Ramos (cell line): ENCODE measurements around the gene INSYN2B.

Experiments
- in situ Hi-C: fragments of 300-500 bp; cut with MboI; formaldehyde crosslinking; loops from one replicate; pipeline ENCODE4 v1.14.3; 2022; ENCODE audit warnings: low sequenced_read_pairs; ENCODE audit not compliant: unreplicated experiment

The INSYN2B gene

DNA sequence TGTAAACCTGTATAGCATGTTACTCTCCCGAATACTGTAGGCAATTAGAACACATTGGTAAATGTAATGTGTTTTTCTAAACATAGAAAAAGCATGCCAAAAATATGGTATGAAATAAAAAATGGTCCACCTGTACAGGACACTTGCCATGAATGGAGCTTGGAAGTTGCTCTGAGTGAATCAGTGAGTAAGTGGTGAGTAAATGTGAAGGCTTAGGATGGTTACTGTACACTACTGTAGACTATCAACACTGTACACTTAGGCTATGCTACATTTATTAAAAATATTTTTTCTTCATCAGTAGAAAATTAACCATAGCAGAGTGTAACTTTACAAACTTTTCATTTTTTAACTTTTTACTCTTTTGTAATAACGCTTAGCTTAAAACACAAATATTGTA, 41.9 kb downstream of the INSYN2B start:
- in situ Hi-C loops, result no loop called here

DNA sequence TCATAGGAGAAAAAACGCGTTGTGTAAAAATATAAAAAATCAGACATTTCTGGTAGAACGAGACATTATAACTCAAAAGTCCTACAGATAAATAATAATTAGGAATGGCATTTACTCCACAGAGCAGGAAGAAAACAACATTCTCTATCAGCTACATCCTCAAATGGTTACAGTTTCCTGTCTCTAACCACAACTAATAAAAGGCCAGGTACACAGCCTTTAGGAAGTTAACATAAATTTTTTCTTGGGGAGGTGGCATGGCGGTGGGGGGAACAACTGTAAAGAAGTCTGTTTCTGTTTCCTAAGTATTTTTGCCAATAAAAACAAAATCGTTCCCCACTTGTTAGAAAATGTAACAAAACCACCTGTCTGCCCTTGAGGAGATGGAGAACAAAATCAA, 44.5 kb downstream of the INSYN2B start:
- in situ Hi-C loops, result no loop called here

DNA sequence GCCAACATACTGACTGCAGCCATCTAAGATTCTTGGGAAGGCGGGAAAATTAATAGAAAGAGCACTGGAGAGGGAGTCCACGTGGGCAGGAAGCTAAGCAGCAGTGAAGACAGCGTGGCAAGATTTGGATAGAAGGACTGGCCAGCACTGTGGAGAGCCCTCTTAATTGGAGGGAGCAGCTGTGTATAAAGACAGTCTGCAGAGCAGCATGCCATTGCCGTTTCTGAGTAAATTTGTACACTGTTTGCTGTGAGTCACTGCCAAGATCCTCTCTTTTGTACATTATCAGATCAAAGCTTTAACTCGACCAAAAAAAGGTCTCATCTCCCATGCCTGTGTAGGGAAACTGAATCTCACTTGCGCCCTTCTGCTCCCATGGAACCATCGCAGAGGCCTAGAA, 45.3 kb downstream of the INSYN2B start:
- in situ Hi-C loops, result no loop called here

GRCh38 chr5:169933616-169934015, 46.7 kb downstream of the INSYN2B start:
- in situ Hi-C loops, result no loop called here

- in situ Hi-C loops, result no loop called here
Observed at GRCh38 chr5:169933127-169933526, 47.2 kb downstream of the INSYN2B start.

- in situ Hi-C loops, result no loop called here
Observed at GRCh38 chr5:169923988-169924387, 56.3 kb downstream of the INSYN2B start.

- in situ Hi-C loops, result no loop called here
Observed at GRCh38 chr5:169922474-169922873, 57.8 kb downstream of the INSYN2B start.

GRCh38 chr5:169921949-169922348, 58.3 kb downstream of the INSYN2B start:
- in situ Hi-C loops, result no loop called here

DNA sequence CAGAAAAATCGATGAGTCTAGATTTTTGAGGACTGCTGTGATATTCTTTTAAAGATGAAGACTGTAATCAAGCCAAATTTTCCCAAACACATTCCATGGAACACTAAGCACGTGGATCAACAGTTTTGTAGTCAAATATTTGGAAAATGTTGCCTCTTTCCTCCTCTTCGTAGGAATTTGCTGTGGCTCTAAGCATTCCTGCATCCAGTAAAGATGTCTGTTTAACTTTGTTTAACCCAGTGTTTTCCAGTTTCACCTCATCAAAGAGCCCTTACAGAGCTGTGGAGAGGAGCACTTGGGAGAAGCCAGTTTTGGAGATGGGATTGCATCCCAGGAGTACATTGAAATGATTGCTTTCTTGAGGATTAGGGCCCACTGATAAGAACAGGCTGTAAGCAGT, 58.9 kb downstream of the INSYN2B start:
- in situ Hi-C loops, result no loop called here

DNA sequence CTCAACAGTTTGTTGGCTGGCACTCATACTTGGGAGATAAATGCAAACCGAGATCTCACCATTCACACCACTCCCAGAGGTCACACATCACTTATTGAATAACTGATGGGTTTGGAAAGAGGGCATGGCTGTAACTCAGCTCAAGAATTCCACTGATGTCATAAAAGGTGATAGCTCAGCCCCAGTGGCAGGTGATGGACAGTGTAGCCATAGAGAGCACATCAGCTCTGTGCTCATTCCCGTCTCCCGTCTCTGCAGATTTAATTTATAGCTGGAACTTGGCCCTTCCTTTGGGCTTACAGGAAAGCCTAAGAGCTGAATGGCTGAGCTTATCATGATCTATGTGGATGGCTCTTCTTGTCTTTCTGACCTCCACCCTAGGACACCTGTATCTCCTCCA, 59.8 kb downstream of the INSYN2B start:
- in situ Hi-C loops, result no loop called here

DNA sequence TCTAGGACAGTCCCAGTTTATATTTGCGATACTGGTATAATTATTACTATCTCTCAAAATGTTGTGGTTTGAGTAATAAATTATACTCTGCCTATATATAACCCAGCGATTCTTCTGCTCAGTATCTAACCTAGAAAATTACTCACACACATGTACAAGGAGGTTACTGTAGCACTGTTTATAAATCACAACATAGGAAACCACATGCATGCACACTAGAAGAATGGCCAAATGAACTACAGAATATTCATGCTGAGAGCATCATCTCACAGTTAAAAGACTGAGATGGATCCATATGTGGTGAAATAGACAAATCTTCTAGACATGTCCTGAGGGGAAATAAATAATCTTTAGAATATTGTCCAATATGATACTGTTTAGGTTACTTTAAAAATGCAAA, 62.1 kb downstream of the INSYN2B start:
- in situ Hi-C loops, result no loop called here

GRCh38 chr5:169917500-169917899, 62.8 kb downstream of the INSYN2B start:
- in situ Hi-C loops, result no loop called here

- in situ Hi-C loops, result no loop called here
Observed at GRCh38 chr5:169914766-169915165, 65.5 kb downstream of the INSYN2B start.

DNA sequence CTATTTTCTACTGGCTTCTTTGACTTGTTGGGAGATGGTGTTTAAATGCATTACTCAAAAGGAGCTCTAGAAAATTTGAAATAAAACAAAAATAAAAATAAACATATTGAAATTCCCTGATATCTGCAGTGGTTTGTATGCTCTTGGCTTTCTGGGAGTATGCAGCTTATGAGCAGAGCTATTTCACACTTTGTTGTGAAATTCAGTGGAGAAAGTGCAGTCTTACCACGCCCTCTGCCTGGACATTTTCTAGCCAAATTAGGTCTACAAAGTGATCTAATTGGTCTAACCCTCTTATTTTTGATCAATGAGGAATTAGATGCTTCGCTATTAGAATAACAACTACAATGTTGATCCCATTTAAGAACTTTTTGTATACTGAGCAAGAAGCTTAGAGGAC, 66.8 kb downstream of the INSYN2B start:
- in situ Hi-C loops, result no loop called here

GRCh38 chr5:169911448-169912212, 68.7 kb downstream of the INSYN2B start:
- in situ Hi-C loops, result no loop called here

GRCh38 chr5:169910393-169910792, 69.9 kb downstream of the INSYN2B start:
- in situ Hi-C loops, result no loop called here

GRCh38 chr5:169909945-169910344, 70.3 kb downstream of the INSYN2B start:
- in situ Hi-C loops, result no loop called here

DNA sequence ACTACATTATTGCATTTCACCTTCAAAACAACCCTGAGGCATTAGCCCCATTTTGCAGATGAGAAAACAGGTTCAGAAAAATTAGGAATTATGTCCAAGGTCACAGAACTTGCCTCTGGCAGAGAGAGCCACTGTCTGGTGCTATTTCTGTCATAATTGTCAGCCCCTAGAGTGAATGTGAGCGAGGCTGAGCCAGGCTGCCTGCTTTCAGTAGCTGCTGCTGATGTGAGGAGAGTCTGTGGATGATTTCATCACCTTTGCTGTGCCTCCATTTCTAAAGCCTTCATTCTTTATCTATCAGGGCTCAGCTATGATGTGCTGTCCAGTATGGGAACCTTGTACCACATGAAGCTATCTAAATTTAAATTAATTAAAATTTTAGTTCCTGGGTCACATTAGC, 71.4 kb downstream of the INSYN2B start:
- in situ Hi-C loops, result no loop called here

- in situ Hi-C loops, result no loop called here
Observed at GRCh38 chr5:169906745-169907649, 73.3 kb downstream of the INSYN2B start.

DNA sequence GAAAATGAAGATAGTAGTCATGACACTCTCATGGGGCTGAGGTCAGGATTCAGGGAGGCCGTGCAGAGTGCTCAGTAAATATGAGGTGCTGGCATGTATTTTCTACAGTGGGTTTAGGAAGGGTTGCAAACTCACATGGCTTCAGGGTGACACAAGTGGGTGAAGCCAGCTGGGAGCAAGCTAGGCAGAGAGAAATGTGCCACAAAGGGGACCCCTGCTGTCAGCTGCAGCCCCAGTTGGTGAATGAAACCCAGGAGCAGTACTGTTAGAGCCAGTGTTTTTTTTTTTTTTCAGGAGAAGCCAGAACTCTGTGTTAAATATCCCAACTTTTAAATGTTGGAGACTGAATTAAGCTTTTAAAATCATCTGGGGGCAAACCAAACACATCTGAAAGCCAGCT, 75.3 kb downstream of the INSYN2B start:
- in situ Hi-C loops, result no loop called here

GRCh38 chr5:169904508-169904907, 75.8 kb downstream of the INSYN2B start:
- in situ Hi-C loops, result no loop called here
